ENCODE measurements around the gene UBA5. TPM values are rescaled to one million over a fixed set of nuclear protein-coding genes. Genes with fewer than 3 reads are reported as not detected.

Gene UBA5
- polyA plus RNA-seq, 3 donors: 9.3 to 19.5 (median 13.8) TPM

DNA sequence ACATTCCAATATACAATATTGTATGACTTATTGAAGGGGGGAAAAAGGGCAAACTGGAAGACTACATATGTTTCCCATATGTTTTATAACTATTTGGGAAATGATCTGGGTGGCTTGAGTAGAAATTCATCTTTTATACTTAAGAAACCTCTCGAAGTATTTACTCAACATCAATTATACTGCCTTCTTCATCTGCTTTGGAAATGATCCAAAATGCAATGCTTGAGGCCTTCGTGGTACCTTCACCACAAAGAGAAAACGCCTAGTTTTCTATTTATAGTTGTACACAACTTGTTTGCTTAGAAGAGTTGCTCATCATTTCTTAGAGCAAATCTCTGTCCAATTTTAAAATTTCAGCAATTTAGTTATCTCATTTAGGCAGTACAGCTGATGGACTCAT, 44.2 kb upstream of the UBA5 start:
- Mint-ChIP-seq H3K4me3 (no peak overlapping the region), H3K9me3 (peaks cover 0 to 8% (median 1%) of the 10 kb centered on the region in 7 donors), H3K27ac (no peak overlapping the region), H3K4me1 (peaks cover 6% of the 10 kb centered on the region), H3K36me3 (peaks cover 18 to 30% of the 10 kb centered on the region in 2 donors), H3K27me3 (ENCODE audit: low read depth in 3 of 3) (peaks cover 0 to 2% (median 0%) of the 10 kb centered on the region in 3 donors)
- no CpG with 5 or more reads among the region's 3 CpGs for WGBS (ENCODE audit: insufficient coverage)
- no peak for DNase-seq
- Histone ChIP-seq H3K4me2 (replicated peaks; ENCODE audit: extremely low read depth, low read length, poor library complexity, severe bottlenecking) (no peak overlapping the region), H3K27me3 (ENCODE audit: control insufficient read depth in 2 of 2, insufficient read depth in 2 of 2, low read length in 2 of 2) (no peaks in the 10 kb centered on the region), H3K4me3 (replicated peaks in 1 of 3; ENCODE audit: low read depth in 2 of 3, low read length in 3 of 3) (no peak overlapping the region), H3K36me3 (replicated peaks in 1 of 2; ENCODE audit: control insufficient read depth in 1 of 2, insufficient read depth in 2 of 2, low read length in 2 of 2) (peaks cover 0 to 1% of the 10 kb centered on the region in 2 donors), H3K79me2 (ENCODE audit: insufficient read depth, low read length) (no peaks in the 10 kb centered on the region), H3K9ac (ENCODE audit: insufficient read depth, low read length, poor library complexity, severe bottlenecking) (no peak overlapping the region), H3K9me3 (replicated peaks in 1 of 2; ENCODE audit: control insufficient read depth in 1 of 2, insufficient read depth in 1 of 2, low read length in 2 of 2) (no peaks in the 10 kb centered on the region), H2AFZ (ENCODE audit: insufficient read depth, low read depth, low read length, poor library complexity, severe bottlenecking) (no peak overlapping the region), H4K20me1 (ENCODE audit: insufficient read depth, low read length) (no peaks in the 10 kb centered on the region), H3K27ac (ENCODE audit: low read depth in 1 of 2, low read length in 2 of 2) (no peak overlapping the region), H3K4me1 (ENCODE audit: control insufficient read depth in 1 of 2, insufficient read depth in 2 of 2, low read length in 2 of 2) (no peaks in the 10 kb centered on the region)
- TF ChIP-seq, protein P1, sequence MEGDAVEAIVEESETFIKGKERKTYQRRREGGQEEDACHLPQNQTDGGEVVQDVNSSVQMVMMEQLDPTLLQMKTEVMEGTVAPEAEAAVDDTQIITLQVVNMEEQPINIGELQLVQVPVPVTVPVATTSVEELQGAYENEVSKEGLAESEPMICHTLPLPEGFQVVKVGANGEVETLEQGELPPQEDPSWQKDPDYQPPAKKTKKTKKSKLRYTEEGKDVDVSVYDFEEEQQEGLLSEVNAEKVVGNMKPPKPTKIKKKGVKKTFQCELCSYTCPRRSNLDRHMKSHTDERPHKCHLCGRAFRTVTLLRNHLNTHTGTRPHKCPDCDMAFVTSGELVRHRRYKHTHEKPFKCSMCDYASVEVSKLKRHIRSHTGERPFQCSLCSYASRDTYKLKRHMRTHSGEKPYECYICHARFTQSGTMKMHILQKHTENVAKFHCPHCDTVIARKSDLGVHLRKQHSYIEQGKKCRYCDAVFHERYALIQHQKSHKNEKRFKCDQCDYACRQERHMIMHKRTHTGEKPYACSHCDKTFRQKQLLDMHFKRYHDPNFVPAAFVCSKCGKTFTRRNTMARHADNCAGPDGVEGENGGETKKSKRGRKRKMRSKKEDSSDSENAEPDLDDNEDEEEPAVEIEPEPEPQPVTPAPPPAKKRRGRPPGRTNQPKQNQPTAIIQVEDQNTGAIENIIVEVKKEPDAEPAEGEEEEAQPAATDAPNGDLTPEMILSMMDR (IDR thresholded peaks at IDR 0.05): no peak
- intact Hi-C loops (cut with micrococcal nuclease): no loop called here

DNA sequence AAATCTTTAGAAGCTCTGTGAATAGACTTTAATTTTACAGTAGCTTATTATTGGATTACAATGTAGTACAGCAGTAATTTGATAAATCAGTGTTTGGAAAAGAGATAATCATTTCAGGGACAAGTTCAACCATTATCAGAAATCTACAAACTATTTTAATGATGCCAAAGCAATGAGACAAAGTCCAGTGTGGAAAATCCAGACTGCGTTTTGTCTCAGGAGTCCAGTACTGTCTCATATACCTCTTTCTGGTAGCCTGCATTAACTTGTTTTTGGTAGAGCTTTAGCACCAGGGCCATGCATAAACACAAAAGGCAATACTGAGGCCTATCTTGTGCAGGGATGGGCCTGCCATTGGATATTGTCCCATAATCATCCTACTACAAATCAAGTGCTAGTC, 43.3 kb upstream of the UBA5 start:
- WGBS (ENCODE audit: insufficient coverage): 100% methylated on average over 1 of the region's 1 CpG
- intact Hi-C loops (cut with micrococcal nuclease): no loop called here
- no peaks in the 10 kb centered on the region for H3K79me2 ChIP-seq (ENCODE audit: insufficient read depth, low read length)
- H3K27me3 ChIP-seq (ENCODE audit: control insufficient read depth in 2 of 2, insufficient read depth in 2 of 2, low read length in 2 of 2): no peaks in the 10 kb centered on the region
- no peak overlapping the region for H2AFZ ChIP-seq (ENCODE audit: insufficient read depth, low read depth, low read length, poor library complexity, severe bottlenecking)
- DNase-seq: no peak
- peaks cover 0 to 10% (median 1%) of the 10 kb centered on the region in 7 donors for H3K9me3 Mint-ChIP-seq
- H4K20me1 ChIP-seq (ENCODE audit: insufficient read depth, low read length): no peaks in the 10 kb centered on the region
- H3K4me1 ChIP-seq (ENCODE audit: control insufficient read depth in 1 of 2, insufficient read depth in 2 of 2, low read length in 2 of 2): no peaks in the 10 kb centered on the region
- H3K36me3 ChIP-seq (replicated peaks in 1 of 2; ENCODE audit: control insufficient read depth in 1 of 2, insufficient read depth in 2 of 2, low read length in 2 of 2): peaks cover 0 to 4% of the 10 kb centered on the region in 2 donors
- no peaks in the 10 kb centered on the region for H3K27me3 Mint-ChIP-seq (ENCODE audit: low read depth in 3 of 3)
- H3K27ac Mint-ChIP-seq: no peak overlapping the region
- no peak overlapping the region for H3K27ac ChIP-seq (ENCODE audit: low read depth in 1 of 2, low read length in 2 of 2)
- no peaks in the 10 kb centered on the region for H3K9me3 ChIP-seq (replicated peaks in 1 of 2; ENCODE audit: control insufficient read depth in 1 of 2, insufficient read depth in 1 of 2, low read length in 2 of 2)
- no peak overlapping the region for H3K4me2 ChIP-seq (replicated peaks; ENCODE audit: extremely low read depth, low read length, poor library complexity, severe bottlenecking)
- no peaks in the 10 kb centered on the region for H3K4me1 Mint-ChIP-seq
- no peak overlapping the region for H3K9ac ChIP-seq (ENCODE audit: insufficient read depth, low read length, poor library complexity, severe bottlenecking)
- no peak overlapping the region for H3K4me3 ChIP-seq (replicated peaks in 1 of 3; ENCODE audit: low read depth in 2 of 3, low read length in 3 of 3)
- peaks cover 23 to 37% of the 10 kb centered on the region in 2 donors for H3K36me3 Mint-ChIP-seq
- H3K4me3 Mint-ChIP-seq: no peak overlapping the region
- TF ChIP-seq, protein P1 (IDR thresholded peaks at IDR 0.05): no peak

Measured in CD14-positive monocyte (primary cell).